ENCODE data around the gene NTN3. TPM values are rescaled to one million over a fixed set of nuclear protein-coding genes. Genes with fewer than 3 reads are reported as not detected.

Gene NTN3
- total and polyA plus RNA-seq, 2 of the 8 experiments (the other 6 are each of a cell fraction or from before 2014, with no cell fraction given), result 0.30 to 0.34 TPM

DNA sequence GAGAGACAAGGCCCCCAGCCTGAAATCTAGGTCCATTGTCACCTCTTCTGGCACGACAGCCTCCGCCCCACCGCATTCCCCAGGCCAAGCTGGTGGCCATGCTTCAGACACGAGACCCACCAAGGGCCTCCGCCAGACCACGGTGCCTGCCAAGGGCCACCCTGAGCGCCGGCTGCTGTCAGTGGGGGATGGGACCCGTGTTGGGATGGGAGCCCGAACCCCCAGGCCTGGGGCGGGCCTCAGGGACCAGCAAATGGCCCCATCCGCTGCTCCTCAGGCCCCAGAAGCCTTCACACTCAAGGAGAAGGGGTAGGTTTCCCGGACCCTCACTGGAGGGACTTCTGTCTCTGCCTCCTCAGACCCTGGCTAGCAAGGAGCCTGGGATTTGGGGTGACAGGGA is 10.2 kb upstream of the NTN3 start (continued):
- TF ChIP-seq TCF12 (IDR thresholded peaks at IDR 0.05; ENCODE audit: low read depth, low read length), result no peak
